Activated CD4-positive, alpha-beta T cell treated with anti-CD3 and anti-CD28 coated beads for 4 hours (primary cell): Measurements from ENCODE around the gene CFD.
"Not testable (repeated sequence)": the region's sequence is repeated elsewhere in the genome, so short reads cannot be mapped to it uniquely, and the experiment has no call there.

Experiments used
- DNase-seq, 2 donors: peaks; one replicate each; pipeline ENCODE4 v3.0.0-alpha.2; 2020

CFD gene

GRCh38 chr19:825897-826644 is 33.4 kb upstream of the CFD start:
- DNase-seq = no peak

DNA sequence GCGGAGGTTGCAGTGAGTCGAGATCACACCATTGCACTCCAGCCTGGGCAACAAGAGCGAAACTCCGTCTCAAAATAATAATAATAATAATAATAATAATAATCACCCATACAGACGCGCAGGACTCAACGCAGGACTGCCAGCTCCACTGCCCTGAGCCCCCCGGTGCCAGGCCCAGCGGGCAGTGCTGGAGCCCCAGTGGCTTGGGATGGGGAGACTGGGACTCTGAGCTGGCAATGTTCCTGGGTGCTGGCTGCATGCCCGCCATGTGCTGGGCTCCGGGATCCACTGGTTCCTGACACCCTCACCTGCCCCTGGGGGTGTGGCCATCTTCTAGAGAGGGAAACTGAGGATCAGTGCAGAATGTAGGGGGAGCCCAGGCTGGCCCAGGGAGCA is 32.2 kb upstream of the CFD start:
- DNase-seq = no peak

DNA sequence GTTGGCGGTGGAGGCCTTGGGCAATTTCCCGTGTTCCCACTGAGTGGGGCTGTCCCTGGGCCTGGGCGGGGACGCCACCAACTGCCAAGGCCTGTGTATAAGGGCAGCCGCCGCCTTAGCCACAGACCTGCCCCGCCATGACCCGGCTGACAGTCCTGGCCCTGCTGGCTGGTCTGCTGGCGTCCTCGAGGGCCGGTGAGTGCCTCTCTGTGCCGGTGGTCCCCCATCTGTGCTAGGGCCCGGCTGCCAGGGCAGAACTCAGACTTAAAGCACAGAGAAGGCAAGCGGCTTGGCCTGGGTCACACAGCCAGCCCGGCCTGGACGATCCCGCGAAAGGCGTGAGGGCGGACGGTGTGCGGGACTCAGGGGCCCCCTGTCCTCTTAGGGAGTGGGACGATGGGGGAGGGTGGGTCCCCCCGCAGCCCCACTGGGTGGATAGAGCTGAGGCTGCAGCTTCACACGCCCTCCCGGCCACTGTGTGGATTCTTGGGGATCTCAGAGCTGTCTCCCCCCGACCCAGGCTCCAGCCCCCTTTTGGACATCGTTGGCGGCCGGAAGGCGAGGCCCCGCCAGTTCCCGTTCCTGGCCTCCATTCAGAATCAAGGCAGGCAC is 31.6 kb upstream of the CFD start, which contains the start of gene AZU1:
TSS of gene AZU1 (plus strand) at position 128 of the 612 bp plus-strand sequence. CDS start at position 138, 10 bp downstream.
- no peak for DNase-seq

DNA sequence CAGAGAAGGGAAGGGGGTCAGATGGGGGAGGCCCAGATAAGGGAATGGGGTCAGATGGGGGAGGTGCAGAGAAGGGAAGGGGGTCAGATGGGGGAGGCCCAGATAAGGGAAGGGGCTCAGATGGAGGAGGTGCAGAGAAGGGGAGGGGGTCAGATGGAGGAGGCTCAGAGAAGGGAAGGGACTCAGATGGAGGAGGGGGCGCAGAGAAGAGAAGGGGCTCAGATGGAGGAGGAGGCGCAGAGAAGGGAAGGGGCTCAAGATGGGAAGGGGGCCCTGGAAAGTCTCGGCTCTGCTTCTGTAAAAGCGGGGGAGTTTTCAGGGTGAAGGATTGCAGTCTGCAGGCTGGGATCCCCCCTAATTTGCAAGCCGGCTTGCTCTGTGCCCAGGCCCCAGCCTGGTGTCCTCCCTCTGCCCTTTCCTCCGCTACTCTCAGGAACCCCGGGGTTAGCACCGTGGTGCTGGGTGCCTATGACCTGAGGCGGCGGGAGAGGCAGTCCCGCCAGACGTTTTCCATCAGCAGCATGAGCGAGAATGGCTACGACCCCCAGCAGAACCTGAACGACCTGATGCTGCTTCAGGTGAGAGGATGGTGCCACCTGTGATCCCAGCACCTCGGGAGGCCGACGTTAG is 30.2 kb upstream of the CFD start:
- DNase-seq = no peak

GRCh38 chr19:831407-832369 is 27.8 kb upstream of the CFD start:
- no peak for DNase-seq

- no peak for DNase-seq
Observed at GRCh38 chr19:834216-834615, 25.2 kb upstream of the CFD start.

DNA sequence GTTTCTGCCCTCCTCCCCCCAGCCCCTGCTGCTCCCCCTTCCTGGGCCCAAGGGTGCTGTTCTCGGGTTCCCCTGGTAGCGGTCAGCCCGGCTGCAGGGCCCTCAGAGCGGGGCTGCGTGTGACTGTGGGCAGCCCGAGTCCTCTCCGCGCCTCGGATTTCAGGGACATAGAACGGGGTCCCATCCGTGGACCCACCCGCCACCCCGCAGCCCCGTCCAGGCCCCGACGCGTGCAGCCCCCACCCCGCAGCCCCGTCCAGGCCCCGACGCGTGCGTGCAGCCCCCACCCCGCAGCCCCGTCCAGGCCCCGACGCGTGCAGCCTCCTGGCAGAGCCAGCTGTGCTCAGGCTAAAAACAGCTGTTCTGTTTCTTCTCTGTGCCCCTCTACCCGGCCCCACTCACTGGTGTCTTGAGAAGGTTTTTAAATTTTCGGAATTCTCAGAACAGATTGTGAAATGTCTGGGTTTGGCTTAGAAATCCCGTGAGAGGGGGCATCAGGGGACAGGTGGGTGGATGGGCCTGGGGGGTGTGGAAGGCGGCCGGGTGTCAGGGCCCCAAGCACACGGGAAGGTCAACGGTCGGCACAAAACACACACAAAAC is 24.2 kb upstream of the CFD start:
- no peak for DNase-seq

- no peak for DNase-seq
Observed at GRCh38 chr19:840519-841206, 18.8 kb upstream of the CFD start, which contains the start of gene PRTN3. TSS of gene PRTN3 (plus strand) at chr19:840999. CDS start at chr19:841009, 10 bp downstream.

- DNase-seq = not testable (repeated sequence)
Observed at GRCh38 chr19:842802-843179, 16.7 kb upstream of the CFD start.

DNA sequence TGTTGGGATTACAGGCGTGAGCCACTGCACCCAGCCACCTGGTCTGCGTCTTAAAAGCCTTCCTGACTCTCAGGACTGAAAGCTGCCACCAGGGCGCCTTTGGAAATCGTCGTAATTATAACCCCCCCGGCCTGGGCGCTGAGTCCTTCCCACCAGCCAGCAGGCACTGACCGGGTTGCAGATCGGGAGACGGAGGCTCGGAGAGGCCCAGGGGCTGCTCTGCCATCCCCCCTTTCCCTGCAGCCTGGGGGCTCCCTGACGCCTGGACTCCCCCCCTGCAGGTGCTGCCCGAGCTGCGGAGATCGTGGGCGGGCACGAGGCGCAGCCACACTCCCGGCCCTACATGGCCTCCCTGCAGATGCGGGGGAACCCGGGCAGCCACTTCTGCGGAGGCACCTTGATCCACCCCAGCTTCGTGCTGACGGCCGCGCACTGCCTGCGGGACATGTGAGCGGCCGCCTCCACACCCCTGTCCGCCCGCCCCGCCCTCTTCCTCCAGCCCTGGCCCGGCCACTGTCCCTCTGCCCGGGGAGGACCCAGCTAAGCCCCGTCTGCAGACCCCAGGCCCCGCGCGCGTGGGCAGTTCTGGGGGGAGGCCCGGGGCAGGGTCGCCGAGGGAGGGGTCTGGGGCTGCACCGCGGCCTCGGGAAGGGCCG is 16.2 kb upstream of the CFD start:
- no peak for DNase-seq

- DNase-seq = no peak
Observed at GRCh38 chr19:843836-844545, 15.5 kb upstream of the CFD start.

GRCh38 chr19:844546-844971 is 14.9 kb upstream of the CFD start:
- no peak for DNase-seq

DNA sequence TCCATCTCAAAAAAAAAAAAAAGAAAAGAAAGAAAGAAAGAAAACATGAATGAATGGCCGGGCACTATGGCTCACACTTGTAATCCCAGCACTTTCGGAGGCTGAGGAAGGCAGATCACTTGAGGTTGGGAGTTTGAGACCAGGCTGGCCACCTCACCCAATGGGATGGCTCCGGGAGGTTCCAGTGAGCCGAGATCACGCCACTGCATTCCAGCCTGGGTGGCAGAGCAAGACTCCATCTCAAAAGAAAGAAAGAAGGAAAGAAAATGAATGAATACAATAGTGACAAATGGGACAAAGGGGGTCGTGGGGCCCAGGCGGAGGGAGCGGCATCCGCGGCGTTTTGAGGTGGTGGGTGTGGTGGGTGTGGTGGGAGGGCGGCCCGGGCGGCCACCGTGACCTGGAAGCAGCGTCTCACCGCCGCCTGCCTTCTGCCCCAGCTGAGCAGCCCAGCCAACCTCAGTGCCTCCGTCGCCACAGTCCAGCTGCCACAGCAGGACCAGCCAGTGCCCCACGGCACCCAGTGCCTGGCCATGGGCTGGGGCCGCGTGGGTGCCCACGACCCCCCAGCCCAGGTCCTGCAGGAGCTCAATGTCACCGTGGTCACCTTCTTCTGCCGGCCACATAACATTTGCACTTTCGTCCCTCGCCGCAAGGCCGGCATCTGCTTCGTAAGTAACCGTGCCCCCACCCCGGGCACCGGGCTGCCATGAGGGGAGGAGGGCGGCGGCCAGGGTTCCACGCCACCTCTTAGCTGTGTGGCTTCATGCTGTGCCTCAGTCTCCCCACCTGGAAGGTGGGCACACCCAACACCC is 13.6 kb upstream of the CFD start:
- DNase-seq = no peak

DNA sequence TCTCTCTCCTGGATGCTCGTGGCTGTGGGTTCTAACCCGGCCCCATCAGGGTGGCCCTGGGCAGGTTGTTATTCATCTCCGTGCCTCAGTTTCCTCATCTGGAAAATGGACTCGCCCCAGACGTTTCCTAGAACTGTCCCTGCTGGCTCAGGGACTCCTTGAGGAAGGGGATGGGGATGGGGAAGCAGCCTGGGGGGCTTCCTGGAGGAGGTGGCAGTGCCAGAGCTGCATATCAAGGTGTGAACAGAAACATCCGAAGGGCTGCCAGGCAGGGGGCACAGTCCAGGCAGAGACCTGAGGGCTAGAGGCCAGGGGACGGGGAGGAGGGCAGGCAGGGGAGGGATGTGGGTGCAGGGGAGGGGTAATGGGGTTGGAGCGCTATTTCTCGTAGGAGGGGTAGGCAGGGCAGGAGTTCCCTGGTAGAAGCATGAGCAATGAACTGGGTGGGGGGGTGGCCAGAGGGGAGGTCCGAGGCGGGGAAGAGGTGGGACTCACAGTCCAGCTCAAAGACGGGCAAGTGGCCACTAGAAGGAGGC is 11.0 kb upstream of the CFD start:
- DNase-seq = no peak

DNA sequence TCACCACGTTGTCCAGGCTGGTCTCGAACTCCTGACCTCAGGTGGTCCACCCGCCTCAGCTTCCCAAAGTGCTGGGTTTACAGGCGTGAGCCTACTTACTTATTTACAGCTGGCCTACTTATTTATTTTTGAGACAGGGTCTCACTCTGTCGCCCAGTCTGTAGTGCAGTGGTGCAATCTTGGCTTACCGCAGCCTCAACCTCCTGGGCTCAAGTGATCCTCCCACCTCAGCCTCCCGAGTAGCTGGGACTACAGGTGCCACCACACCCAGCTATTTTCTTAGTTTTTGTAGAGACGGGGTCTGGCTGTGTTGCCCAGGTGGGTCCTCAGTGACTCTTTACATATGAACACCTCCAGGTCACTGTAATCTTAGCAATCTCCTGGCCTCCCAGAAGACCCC is 10.3 kb upstream of the CFD start:
- DNase-seq = not testable (repeated sequence)

DNA sequence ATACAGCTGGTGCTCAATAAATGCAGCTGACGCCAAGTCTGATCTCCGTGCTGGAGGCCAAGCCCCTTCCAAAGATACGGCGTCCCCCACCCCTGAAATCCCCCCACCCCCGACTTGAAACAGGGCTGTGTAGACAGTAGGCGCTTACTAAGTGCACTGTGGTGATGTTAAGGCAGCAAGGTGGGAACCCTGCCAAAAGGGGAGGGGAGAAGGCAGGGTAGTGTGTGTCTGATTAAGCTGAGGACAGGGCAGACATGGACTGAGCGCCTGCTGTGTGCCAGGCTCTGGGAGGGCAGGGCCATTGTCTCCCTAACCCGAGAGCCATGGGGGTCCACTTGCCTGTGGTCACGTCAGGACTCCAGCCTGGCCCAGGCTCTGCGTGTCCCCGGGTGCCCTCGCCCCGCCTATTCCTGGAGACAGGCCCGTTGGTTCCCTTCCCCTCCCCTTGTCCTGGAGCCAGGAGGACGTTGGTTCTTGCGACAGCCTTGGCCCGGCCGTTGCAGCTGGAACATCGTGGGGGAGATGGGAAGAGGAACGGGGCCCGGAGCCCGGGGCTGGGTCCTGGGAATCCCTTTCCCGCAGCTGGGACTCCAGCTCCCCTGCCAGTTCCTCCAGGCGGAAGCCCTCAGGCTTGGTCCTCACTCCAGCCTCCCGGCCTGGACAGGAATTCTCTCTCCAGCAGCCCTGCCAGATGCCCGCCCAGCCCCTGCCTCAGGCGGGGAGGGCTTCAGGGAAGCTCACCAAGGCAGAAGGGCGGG is 9.1 kb upstream of the CFD start:
- no peak for DNase-seq

- no peak for DNase-seq
Observed at GRCh38 chr19:850979-851335, 8.5 kb upstream of the CFD start.

DNA sequence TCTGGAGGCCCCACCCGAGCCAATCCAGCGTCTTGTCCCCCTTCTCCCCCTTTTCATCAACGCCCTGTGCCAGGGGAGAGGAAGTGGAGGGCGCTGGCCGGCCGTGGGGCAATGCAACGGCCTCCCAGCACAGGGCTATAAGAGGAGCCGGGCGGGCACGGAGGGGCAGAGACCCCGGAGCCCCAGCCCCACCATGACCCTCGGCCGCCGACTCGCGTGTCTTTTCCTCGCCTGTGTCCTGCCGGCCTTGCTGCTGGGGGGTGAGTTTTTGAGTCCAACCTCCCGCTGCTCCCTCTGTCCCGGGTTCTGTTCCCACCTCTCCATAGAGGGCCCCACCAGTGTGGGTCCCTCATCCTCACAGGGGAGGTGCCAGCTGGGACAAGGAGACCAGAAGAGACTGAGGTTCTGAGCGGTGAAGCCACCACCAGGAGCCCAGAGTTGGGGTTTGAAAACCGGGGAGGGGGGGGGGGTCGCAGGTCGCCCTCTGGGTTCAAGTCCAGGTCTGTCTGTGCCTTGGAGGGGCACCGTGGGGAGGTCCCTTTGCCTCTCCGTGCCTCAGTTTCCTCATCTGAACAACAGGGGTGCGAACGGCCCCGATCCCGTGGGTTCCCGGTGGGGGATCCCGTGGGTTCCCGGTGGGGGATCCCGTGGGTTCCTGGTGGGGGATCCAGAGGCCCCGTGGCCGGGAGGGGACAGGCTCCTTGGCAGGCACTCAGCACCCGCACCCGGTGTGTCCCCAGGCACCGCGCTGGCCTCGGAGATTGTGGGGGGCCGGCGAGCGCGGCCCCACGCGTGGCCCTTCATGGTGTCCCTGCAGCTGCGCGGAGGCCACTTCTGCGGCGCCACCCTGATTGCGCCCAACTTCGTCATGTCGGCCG is 7.1 kb upstream of the CFD start, which contains the start of gene ELANE:
TSS of gene ELANE (plus strand) at position 168 of the 878 bp plus-strand sequence. CDS start at position 194, 26 bp downstream.
- no peak for DNase-seq
